A549 (cell line): ENCODE measurements around the gene SENP8. TPM values are rescaled to one million over a fixed set of nuclear protein-coding genes. Genes with fewer than 3 reads are reported as not detected.

Experiments used
- ATAC-seq, 2 experiments: fragments of 200-7000 bp in 1 of 2; fragments of >200 bp in 1 of 2; cut with Nextera tagmentation in 1 of 2; cut with Tn5 transposase in 1 of 2; 3 replicates each; pipeline versions ENCODE4 v1.8.0 to v1.9.1; 2018 to 2020; ENCODE audit warnings: mild to moderate bottlenecking in 1 of 2, moderate library complexity in 1 of 2
- CTCF ChIA-PET: fragments of 300-600 bp; sonication (Branson Sonifier 250); formaldehyde crosslinking; extraction: SDS; loops from one replicate; lab custom pipeline; 2021; ENCODE audit warnings: antibody characterized with exemption, inconsistent platforms; lab: Yijun Ruan, JAX
- POLR2A ChIA-PET: fragments of 350-600 bp; formaldehyde crosslinking; extraction: SDS; loops from one replicate; lab custom pipeline; 2021; ENCODE audit warnings: antibody characterized with exemption, inconsistent platforms; lab: Yijun Ruan, JAX
- DNase-seq, 2 experiments: peaks; one replicate each; pipeline versions ENCODE4 v3.0.0 to v3.0.0-alpha.2; 2011 to 2016; ENCODE audit warnings: low read depth in 1 of 2, low spot score in 1 of 2
- FAIRE-seq: peaks from 2 replicates; lab custom pipeline; 2011; peaks lifted over from hg19 to GRCh38; lab: Jason Lieb, UNC
- H3K27ac ChIP-seq, 2 experiments: fragments of >200 bp; sonication (Bioruptor Twin); formaldehyde crosslinking; 3 replicates each; pipeline ENCODE4 v1.5.1; 2016 to 2017
- H3K4me1 ChIP-seq: fragments of >200 bp; sonication (Bioruptor Twin); formaldehyde crosslinking; 3 replicates; pipeline ENCODE4 v1.6.1; 2016
- H3K4me2 ChIP-seq: fragments of >200 bp; sonication (Bioruptor Twin); formaldehyde crosslinking; 3 replicates; pipeline ENCODE4 v1.6.1; 2016
- H3K4me3 ChIP-seq: fragments of >200 bp; sonication (Bioruptor Twin); formaldehyde crosslinking; 3 replicates; pipeline ENCODE4 v1.5.1; 2016
- H3K9me3 ChIP-seq: fragments of >200 bp; sonication (Bioruptor Twin); formaldehyde crosslinking; 3 replicates; pipeline ENCODE4 v1.6.1; 2016
- ATOH8 ChIP-seq: fragments of 250-450 bp; sonication (Bioruptor Pico); IDR thresholded peaks from 2 replicates; pipeline ENCODE4 v1.5.0; 2020; ENCODE audit warnings: low read depth, mild to moderate bottlenecking, moderate library complexity
- CBX2 ChIP-seq: fragments of 200-600 bp; sonication (generic); IDR thresholded peaks from 2 replicates; pipeline ENCODE4 v1.6.1; 2016; ENCODE audit warnings: low read depth, mild to moderate bottlenecking, borderline replicate concordance
- CBX8 ChIP-seq: fragments of 200-600 bp; sonication (generic); IDR thresholded peaks from 2 replicates; pipeline ENCODE4 v1.6.1; 2016
- CHD4 ChIP-seq: fragments of 200-600 bp; sonication (generic); IDR thresholded peaks from 2 replicates; pipeline ENCODE4 v1.6.1; 2016; ENCODE audit warnings: antibody characterized with exemption, mild to moderate bottlenecking, borderline replicate concordance
- CTCF ChIP-seq: fragments of >200 bp; sonication (Bioruptor Twin); formaldehyde crosslinking; IDR thresholded peaks from 3 replicates; pipeline ENCODE4 v1.5.1; 2016
- E2F6 ChIP-seq: IDR thresholded peaks from 2 replicates; pipeline ENCODE4 v1.6.1; 2012; ENCODE audit warnings: low read depth, borderline replicate concordance
- ELK1 ChIP-seq: fragments of 150-350 bp; IDR thresholded peaks from 2 replicates; pipeline ENCODE4 v1.6.1; 2014; ENCODE audit warnings: low read depth, mild to moderate bottlenecking, low read length
- GATA3 ChIP-seq: IDR thresholded peaks from 2 replicates; pipeline ENCODE4 v1.6.1; 2012; ENCODE audit warnings: borderline replicate concordance
- HEYL ChIP-seq: fragments of 250-450 bp; sonication (Bioruptor Pico); IDR thresholded peaks from 2 replicates; pipeline ENCODE4 v1.8.0; 2021; ENCODE audit warnings: mild to moderate bottlenecking, moderate library complexity
- HOXB5 ChIP-seq: fragments of 250-450 bp; sonication (Bioruptor Pico); IDR thresholded peaks from 2 replicates; pipeline ENCODE4 v1.5.0; 2020; ENCODE audit warnings: mild to moderate bottlenecking, moderate library complexity
- JUN ChIP-seq, 2 experiments: fragments of >200 bp; sonication (Bioruptor Twin); formaldehyde crosslinking; IDR thresholded peaks; 2 replicates in 1 of 2; 3 replicates in 1 of 2; pipeline ENCODE4 v1.6.1; 2016 to 2017
- JUNB ChIP-seq: fragments of >200 bp; sonication (Bioruptor Twin); formaldehyde crosslinking; IDR thresholded peaks from 2 replicates; pipeline ENCODE4 v1.6.1; 2016
- MAZ ChIP-seq: fragments of 150-350 bp; IDR thresholded peaks from 2 replicates; pipeline ENCODE4 v1.6.1; 2014; ENCODE audit warnings: antibody characterized with exemption, low read depth, low read length, borderline replicate concordance
- NFE2L2 ChIP-seq: fragments of 150-350 bp; conservative IDR thresholded peaks from 2 replicates; pipeline ENCODE4 v1.6.1; 2014; ENCODE audit warnings: low read length
- NPAS2 ChIP-seq: fragments of 250-450 bp; sonication (Bioruptor Pico); IDR thresholded peaks from 2 replicates; pipeline ENCODE4 v1.8.0; 2022; ENCODE audit warnings: mild to moderate bottlenecking, moderate library complexity, borderline replicate concordance
- NR3C1 ChIP-seq: fragments of >200 bp; sonication (Bioruptor Twin); formaldehyde crosslinking; IDR thresholded peaks from 3 replicates; pipeline ENCODE4 v1.6.1; 2017
- PBX3 ChIP-seq: IDR thresholded peaks from 2 replicates; pipeline ENCODE4 v1.6.1; 2012
- RAD21 ChIP-seq, 2 experiments: fragments of >200 bp in 1 of 2; sonication (Bioruptor Twin) in 1 of 2; formaldehyde crosslinking in 1 of 2; IDR thresholded peaks in 1 of 2; conservative IDR thresholded peaks in 1 of 2; 2 replicates in 1 of 2; 3 replicates in 1 of 2; pipeline ENCODE4 v1.6.1; 2012 to 2018; ENCODE audit warnings: inconsistent platforms in 1 of 2
- RARB ChIP-seq: fragments of 250-450 bp; sonication (Bioruptor Pico); IDR thresholded peaks from 2 replicates; pipeline ENCODE4 v1.8.0; 2021; ENCODE audit warnings: mild to moderate bottlenecking, moderate library complexity
- RFX5 ChIP-seq: fragments of 450-650 bp; IDR thresholded peaks from 2 replicates; pipeline ENCODE4 v1.7.1; 2014; ENCODE audit warnings: antibody characterized with exemption, mild to moderate bottlenecking, moderate library complexity
- RNF2 ChIP-seq: fragments of 200-600 bp; sonication (generic); IDR thresholded peaks from 2 replicates; pipeline ENCODE4 v1.6.1; 2016; ENCODE audit warnings: low read depth, mild to moderate bottlenecking, antibody characterized with exemption, moderate library complexity, borderline replicate concordance
- SREBF2 ChIP-seq: fragments of 450-650 bp; IDR thresholded peaks from 2 replicates; pipeline ENCODE4 v1.6.1; 2014; ENCODE audit warnings: mild to moderate bottlenecking, moderate library complexity
- TP53 ChIP-seq: fragments of 250-450 bp; sonication (Bioruptor Pico); IDR thresholded peaks from 2 replicates; pipeline ENCODE4 v1.5.0; 2021; ENCODE audit warnings: mild to moderate bottlenecking, moderate library complexity
- ZFP36 ChIP-seq: fragments of 450-650 bp; IDR thresholded peaks from 2 replicates; pipeline ENCODE4 v1.6.1; 2014; ENCODE audit warnings: borderline replicate concordance; ENCODE audit not compliant: partially characterized antibody
- WGBS: methylation state at CpG from one replicate; pipeline ENCODE4 v1.1.6; 2017; ENCODE audit errors: missing lambda C conversion rate; 5-methylcytosine and 5-hydroxymethylcytosine counted together
- polyA plus RNA-seq, 4 experiments: library from polyadenylated mRNA; depleted of rRNA in 3 of 4; stranded (reverse); fragments of >200 nt; fragmentation: RNase III in 1 of 4; extraction: RNeasy Plus Mini Kit Qiagen cat#74134 plus additional on column Dnase treatment in 1 of 4; gene quantifications; 2 replicates in 3 of 4; 3 replicates in 1 of 4; pipeline ENCODE4 v1.2.3, GENCODE V29; 2011 to 2017

Gene SENP8
- polyA plus RNA-seq, 2 of the 4 experiments (the other 2 are of a cell fraction), result 1.2 to 3.7 TPM

- Histone ChIP-seq H3K4me1 (peaks cover 6% of the 10 kb centered on the region; the same call in 1 of the 3 replicates), H3K4me3 (no peak overlapping the region), H3K4me2 (no peak overlapping the region), H3K27ac (no peak overlapping the region), H3K9me3 (no peaks in the 10 kb centered on the region)
- FAIRE-seq (no peak), ATAC-seq (no peak), DNase-seq (no peak)
- ChIA-PET POLR2A (no interaction called here), CTCF (interaction anchor here (1.0 to 1.8 kb wide), 3 partner anchors 9 to 17 kb away, joined by 4 to 8 read pairs (median 6); no protein-coding TSS in a partner anchor)
- WGBS, result 86% methylated on average over 5 of the region's 5 CpGs
- TF ChIP-seq TP53 (CRISPR knock-in tag) (no peak), HEYL (CRISPR knock-in tag) (no peak), RAD21 (conservative IDR thresholded peaks at IDR 0.05 in 1 of 2, IDR thresholded peaks at IDR 0.05 in 1 of 2) (no peak), NPAS2 (CRISPR knock-in tag) (no peak), JUNB (no peak), RFX5 (no peak)
Measured at GRCh38 chr15:72172796-72173195, 54.6 kb downstream of the SENP8 start.

GRCh38 chr15:72173401-72173800 lies 55.2 kb downstream of the SENP8 start:
- ChIA-PET CTCF (interaction anchor here (1.0 to 1.8 kb wide), 4 partner anchors 8 to 372 kb away, joined by 4 to 8 read pairs (median 5); no protein-coding TSS in a partner anchor), POLR2A (no interaction called here)
- WGBS, result 86% methylated on average over 6 of the region's 6 CpGs
- H3K4me2 ChIP-seq, result no peak overlapping the region
- DNase-seq (no peak), ATAC-seq (no peak), FAIRE-seq (no peak)
- TF ChIP-seq PBX3, result no peak
- TF ChIP-seq JUN (IDR thresholded peaks at IDR 0.05), result no peak
- TF ChIP-seq RARB (CRISPR knock-in tag), result no peak
- TF ChIP-seq SREBF2, result no peak
- no peak for TF ChIP-seq HEYL (CRISPR knock-in tag)
- TF ChIP-seq HOXB5, result no peak
- TF ChIP-seq JUNB, result no peak
- TF ChIP-seq GATA3, result no peak
- no peak for TF ChIP-seq RNF2
- TF ChIP-seq NR3C1, result no peak
- H3K4me1 ChIP-seq, result no peaks in the 10 kb centered on the region
- H3K4me3 ChIP-seq, result no peak overlapping the region
- no peak overlapping the region for H3K27ac ChIP-seq
- H3K9me3 ChIP-seq, result no peaks in the 10 kb centered on the region

GRCh38 chr15:72173864-72174550 lies 55.8 kb downstream of the SENP8 start:
- FAIRE-seq, result no peak
- CTCF ChIA-PET, result interaction anchor here (0.5 to 2.0 kb wide), 6 partner anchors 10 to 393 kb away, joined by 3 to 8 read pairs (median 5); no protein-coding TSS in a partner anchor

More at GRCh38 chr15:72173864-72174550, 55.8 kb downstream of the SENP8 start:
- DNase-seq (no peak), ATAC-seq (no peak)
- no peak overlapping the region for H3K27ac ChIP-seq
- POLR2A ChIA-PET, result no interaction called here
- WGBS, result 84% methylated on average over 12 of the region's 12 CpGs
- no peak overlapping the region for H3K4me2 ChIP-seq
- TF ChIP-seq CBX2 (no peak), HOXB5 (no peak), RNF2 (no peak), HEYL (CRISPR knock-in tag) (no peak), ATOH8 (CRISPR knock-in tag) (no peak), JUN (IDR thresholded peaks at IDR 0.05) (no peak), CTCF (no peak), CHD4 (no peak), NPAS2 (CRISPR knock-in tag) (no peak), NFE2L2 (no peak), ELK1 (no peak), MAZ (no peak), E2F6 (no peak), CBX8 (no peak), NR3C1 (no peak), RARB (CRISPR knock-in tag) (no peak), ZFP36 (no peak)
- no peak overlapping the region for H3K4me3 ChIP-seq
- H3K4me1 ChIP-seq, result no peaks in the 10 kb centered on the region
- H3K9me3 ChIP-seq, result no peaks in the 10 kb centered on the region
